ENCODE measurements around the gene SPATA21. TPM values are rescaled to one million over a fixed set of nuclear protein-coding genes. Genes with fewer than 3 reads are reported as not detected.

SPATA21 gene
- total and polyA plus RNA-seq, 2 experiments from 2014 or later = 2.6 TPM; not detected in 1

DNA sequence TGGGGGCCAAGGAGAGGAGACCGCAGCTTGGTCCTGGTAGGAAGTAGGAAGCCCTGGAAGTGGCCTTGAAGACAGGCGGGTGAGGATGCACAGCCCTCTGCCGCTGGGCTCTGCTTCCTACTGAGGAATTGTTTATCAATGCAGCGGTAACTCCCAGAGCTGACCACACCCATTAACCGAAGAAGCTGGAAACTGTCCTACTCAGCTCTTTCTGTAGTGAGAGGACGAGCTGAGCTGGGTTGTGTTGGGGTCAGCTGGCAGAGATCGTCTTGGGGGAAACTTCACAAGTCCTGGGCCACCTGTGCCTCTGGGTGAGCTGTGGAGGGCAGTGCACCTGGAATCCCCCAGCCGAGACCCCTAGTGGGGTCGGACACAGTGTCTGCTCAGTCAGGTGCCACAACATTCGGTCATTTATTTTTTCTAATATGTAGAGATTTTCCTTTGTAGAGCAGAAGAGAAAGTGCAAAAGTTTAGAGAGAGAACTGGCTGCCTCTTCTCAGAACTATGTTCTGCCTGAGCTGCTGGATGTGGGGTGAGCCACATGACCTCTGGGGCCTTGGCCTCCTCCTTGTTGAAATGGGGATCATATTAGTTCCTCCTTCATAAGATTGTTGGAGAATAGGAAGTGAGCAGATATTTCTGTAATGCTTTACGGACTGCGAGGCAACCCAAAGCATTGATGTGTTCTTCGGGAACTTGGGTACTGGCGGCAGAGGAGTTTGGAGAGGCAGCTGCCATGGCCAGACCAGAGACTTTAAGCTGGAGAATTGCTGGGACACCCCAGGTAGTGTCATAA lies 6.9 kb upstream of the SPATA21 start:
- peaks cover 39% of the 10 kb centered on the region; the same call in 1 of the 2 replicates for H4K20me1 ChIP-seq (replicated peaks; ENCODE audit: insufficient read depth)
- no peak overlapping the region for H3K4me3 ChIP-seq
- ATAC-seq (no peak), DNase-seq (ENCODE audit: low spot score) (no peak)
- H3K79me2 ChIP-seq (replicated peaks; ENCODE audit: insufficient read depth) = peaks cover 16% of the 10 kb centered on the region
- H3K36me3 Mint-ChIP-seq (ENCODE audit: low read depth) = peaks cover 27% of the 10 kb centered on the region
- TF ChIP-seq ZNF114 (CRISPR knock-in tag; IDR thresholded peaks at IDR 0.05) (no peak), EZH2phosphoT487 (IDR thresholded peaks at IDR 0.05; ENCODE audit: unreplicated experiment) (no peak), STAT1 (IDR thresholded peaks at IDR 0.05; ENCODE audit: unreplicated experiment) (no peak), ZNF331 (CRISPR knock-in tag; IDR thresholded peaks at IDR 0.05; ENCODE audit: low read depth) (no peak), EZH2 (IDR thresholded peaks at IDR 0.05; ENCODE audit: low read depth, unreplicated experiment) (no peak), POLR2AphosphoS5 (IDR thresholded peaks at IDR 0.05; ENCODE audit: low read depth) (no peak), JUNB (IDR thresholded peaks at IDR 0.05; ENCODE audit: unreplicated experiment) (no peak), CREB1 (CRISPR knock-in tag; IDR thresholded peaks at IDR 0.05; ENCODE audit: low read depth) (no peak), NANOG (IDR thresholded peaks at IDR 0.05; ENCODE audit: borderline replicate concordance) (no peak)
- TF ChIP-seq, protein P1, sequence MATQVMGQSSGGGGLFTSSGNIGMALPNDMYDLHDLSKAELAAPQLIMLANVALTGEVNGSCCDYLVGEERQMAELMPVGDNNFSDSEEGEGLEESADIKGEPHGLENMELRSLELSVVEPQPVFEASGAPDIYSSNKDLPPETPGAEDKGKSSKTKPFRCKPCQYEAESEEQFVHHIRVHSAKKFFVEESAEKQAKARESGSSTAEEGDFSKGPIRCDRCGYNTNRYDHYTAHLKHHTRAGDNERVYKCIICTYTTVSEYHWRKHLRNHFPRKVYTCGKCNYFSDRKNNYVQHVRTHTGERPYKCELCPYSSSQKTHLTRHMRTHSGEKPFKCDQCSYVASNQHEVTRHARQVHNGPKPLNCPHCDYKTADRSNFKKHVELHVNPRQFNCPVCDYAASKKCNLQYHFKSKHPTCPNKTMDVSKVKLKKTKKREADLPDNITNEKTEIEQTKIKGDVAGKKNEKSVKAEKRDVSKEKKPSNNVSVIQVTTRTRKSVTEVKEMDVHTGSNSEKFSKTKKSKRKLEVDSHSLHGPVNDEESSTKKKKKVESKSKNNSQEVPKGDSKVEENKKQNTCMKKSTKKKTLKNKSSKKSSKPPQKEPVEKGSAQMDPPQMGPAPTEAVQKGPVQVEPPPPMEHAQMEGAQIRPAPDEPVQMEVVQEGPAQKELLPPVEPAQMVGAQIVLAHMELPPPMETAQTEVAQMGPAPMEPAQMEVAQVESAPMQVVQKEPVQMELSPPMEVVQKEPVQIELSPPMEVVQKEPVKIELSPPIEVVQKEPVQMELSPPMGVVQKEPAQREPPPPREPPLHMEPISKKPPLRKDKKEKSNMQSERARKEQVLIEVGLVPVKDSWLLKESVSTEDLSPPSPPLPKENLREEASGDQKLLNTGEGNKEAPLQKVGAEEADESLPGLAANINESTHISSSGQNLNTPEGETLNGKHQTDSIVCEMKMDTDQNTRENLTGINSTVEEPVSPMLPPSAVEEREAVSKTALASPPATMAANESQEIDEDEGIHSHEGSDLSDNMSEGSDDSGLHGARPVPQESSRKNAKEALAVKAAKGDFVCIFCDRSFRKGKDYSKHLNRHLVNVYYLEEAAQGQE (IDR thresholded peaks at IDR 0.05; ENCODE audit: unreplicated experiment) = no peak
- TF ChIP-seq, protein P2, sequence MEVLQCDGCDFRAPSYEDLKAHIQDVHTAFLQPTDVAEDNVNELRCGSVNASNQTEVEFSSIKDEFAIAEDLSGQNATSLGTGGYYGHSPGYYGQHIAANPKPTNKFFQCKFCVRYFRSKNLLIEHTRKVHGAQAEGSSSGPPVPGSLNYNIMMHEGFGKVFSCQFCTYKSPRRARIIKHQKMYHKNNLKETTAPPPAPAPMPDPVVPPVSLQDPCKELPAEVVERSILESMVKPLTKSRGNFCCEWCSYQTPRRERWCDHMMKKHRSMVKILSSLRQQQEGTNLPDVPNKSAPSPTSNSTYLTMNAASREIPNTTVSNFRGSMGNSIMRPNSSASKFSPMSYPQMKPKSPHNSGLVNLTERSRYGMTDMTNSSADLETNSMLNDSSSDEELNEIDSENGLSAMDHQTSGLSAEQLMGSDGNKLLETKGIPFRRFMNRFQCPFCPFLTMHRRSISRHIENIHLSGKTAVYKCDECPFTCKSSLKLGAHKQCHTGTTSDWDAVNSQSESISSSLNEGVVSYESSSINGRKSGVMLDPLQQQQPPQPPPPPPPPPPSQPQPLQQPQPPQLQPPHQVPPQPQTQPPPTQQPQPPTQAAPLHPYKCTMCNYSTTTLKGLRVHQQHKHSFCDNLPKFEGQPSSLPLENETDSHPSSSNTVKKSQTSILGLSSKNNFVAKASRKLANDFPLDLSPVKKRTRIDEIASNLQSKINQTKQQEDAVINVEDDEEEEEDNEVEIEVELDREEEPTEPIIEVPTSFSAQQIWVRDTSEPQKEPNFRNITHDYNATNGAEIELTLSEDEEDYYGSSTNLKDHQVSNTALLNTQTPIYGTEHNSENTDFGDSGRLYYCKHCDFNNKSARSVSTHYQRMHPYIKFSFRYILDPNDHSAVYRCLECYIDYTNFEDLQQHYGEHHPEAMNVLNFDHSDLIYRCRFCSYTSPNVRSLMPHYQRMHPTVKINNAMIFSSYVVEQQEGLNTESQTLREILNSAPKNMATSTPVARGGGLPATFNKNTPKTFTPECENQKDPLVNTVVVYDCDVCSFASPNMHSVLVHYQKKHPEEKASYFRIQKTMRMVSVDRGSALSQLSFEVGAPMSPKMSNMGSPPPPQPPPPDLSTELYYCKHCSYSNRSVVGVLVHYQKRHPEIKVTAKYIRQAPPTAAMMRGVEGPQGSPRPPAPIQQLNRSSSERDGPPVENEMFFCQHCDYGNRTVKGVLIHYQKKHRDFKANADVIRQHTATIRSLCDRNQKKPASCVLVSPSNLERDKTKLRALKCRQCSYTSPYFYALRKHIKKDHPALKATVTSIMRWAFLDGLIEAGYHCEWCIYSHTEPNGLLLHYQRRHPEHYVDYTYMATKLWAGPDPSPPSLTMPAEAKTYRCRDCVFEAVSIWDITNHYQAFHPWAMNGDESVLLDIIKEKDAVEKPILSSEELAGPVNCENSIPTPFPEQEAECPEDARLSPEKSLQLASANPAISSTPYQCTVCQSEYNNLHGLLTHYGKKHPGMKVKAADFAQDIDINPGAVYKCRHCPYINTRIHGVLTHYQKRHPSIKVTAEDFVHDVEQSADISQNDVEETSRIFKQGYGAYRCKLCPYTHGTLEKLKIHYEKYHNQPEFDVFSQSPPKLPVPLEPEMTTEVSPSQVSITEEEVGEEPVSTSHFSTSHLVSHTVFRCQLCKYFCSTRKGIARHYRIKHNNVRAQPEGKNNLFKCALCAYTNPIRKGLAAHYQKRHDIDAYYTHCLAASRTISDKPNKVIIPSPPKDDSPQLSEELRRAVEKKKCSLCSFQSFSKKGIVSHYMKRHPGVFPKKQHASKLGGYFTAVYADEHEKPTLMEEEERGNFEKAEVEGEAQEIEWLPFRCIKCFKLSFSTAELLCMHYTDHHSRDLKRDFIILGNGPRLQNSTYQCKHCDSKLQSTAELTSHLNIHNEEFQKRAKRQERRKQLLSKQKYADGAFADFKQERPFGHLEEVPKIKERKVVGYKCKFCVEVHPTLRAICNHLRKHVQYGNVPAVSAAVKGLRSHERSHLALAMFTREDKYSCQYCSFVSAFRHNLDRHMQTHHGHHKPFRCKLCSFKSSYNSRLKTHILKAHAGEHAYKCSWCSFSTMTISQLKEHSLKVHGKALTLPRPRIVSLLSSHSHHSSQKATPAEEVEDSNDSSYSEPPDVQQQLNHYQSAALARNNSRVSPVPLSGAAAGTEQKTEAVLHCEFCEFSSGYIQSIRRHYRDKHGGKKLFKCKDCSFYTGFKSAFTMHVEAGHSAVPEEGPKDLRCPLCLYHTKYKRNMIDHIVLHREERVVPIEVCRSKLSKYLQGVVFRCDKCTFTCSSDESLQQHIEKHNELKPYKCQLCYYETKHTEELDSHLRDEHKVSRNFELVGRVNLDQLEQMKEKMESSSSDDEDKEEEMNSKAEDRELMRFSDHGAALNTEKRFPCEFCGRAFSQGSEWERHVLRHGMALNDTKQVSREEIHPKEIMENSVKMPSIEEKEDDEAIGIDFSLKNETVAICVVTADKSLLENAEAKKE (CRISPR knock-in tag; IDR thresholded peaks at IDR 0.05) = no peak
- TF ChIP-seq, protein P3, sequence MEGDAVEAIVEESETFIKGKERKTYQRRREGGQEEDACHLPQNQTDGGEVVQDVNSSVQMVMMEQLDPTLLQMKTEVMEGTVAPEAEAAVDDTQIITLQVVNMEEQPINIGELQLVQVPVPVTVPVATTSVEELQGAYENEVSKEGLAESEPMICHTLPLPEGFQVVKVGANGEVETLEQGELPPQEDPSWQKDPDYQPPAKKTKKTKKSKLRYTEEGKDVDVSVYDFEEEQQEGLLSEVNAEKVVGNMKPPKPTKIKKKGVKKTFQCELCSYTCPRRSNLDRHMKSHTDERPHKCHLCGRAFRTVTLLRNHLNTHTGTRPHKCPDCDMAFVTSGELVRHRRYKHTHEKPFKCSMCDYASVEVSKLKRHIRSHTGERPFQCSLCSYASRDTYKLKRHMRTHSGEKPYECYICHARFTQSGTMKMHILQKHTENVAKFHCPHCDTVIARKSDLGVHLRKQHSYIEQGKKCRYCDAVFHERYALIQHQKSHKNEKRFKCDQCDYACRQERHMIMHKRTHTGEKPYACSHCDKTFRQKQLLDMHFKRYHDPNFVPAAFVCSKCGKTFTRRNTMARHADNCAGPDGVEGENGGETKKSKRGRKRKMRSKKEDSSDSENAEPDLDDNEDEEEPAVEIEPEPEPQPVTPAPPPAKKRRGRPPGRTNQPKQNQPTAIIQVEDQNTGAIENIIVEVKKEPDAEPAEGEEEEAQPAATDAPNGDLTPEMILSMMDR (conservative IDR thresholded peaks at IDR 0.05; ENCODE audit: low read depth in 2 of 2) = no peak
- TF ChIP-seq, protein P4, sequence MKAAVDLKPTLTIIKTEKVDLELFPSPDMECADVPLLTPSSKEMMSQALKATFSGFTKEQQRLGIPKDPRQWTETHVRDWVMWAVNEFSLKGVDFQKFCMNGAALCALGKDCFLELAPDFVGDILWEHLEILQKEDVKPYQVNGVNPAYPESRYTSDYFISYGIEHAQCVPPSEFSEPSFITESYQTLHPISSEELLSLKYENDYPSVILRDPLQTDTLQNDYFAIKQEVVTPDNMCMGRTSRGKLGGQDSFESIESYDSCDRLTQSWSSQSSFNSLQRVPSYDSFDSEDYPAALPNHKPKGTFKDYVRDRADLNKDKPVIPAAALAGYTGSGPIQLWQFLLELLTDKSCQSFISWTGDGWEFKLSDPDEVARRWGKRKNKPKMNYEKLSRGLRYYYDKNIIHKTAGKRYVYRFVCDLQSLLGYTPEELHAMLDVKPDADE (IDR thresholded peaks at IDR 0.05) = no peak
- H3K36me3 ChIP-seq (ENCODE audit: insufficient read depth) = no peaks in the 10 kb centered on the region
- H3F3A ChIP-seq (replicated peaks; ENCODE audit: low read depth) = peaks cover 8% of the 10 kb centered on the region
- no peaks in the 10 kb centered on the region for H3K9me3 Mint-ChIP-seq
- H3K4me1 ChIP-seq (ENCODE audit: insufficient read depth) = no peaks in the 10 kb centered on the region; the same call in 1 of the 2 replicates
- H3K4me2 ChIP-seq = no peak overlapping the region
- H3K9me2 ChIP-seq (ENCODE audit: insufficient read depth) = no peaks in the 10 kb centered on the region
- 0 out of 3 replicates have a peak, but pooled peaks cover 7% of the 10 kb centered on the region for H3K4me1 Mint-ChIP-seq
- H3K27ac ChIP-seq (ENCODE audit: low read depth) = no peak overlapping the region
- H3K4me3 Mint-ChIP-seq = no peak overlapping the region
- no peak overlapping the region for H2AFZ ChIP-seq
- H3K27me3 Mint-ChIP-seq (ENCODE audit: insufficient read depth, low read depth, poor library complexity) = peaks cover 14% of the 10 kb centered on the region
- H3K27me3 ChIP-seq (ENCODE audit: insufficient read depth) = peaks cover 10% of the 10 kb centered on the region; the same call in 1 of the 2 replicates
- no peak overlapping the region for H3K27ac Mint-ChIP-seq
